ENCODE data around the gene FDX1.

FDX1 gene

DNA sequence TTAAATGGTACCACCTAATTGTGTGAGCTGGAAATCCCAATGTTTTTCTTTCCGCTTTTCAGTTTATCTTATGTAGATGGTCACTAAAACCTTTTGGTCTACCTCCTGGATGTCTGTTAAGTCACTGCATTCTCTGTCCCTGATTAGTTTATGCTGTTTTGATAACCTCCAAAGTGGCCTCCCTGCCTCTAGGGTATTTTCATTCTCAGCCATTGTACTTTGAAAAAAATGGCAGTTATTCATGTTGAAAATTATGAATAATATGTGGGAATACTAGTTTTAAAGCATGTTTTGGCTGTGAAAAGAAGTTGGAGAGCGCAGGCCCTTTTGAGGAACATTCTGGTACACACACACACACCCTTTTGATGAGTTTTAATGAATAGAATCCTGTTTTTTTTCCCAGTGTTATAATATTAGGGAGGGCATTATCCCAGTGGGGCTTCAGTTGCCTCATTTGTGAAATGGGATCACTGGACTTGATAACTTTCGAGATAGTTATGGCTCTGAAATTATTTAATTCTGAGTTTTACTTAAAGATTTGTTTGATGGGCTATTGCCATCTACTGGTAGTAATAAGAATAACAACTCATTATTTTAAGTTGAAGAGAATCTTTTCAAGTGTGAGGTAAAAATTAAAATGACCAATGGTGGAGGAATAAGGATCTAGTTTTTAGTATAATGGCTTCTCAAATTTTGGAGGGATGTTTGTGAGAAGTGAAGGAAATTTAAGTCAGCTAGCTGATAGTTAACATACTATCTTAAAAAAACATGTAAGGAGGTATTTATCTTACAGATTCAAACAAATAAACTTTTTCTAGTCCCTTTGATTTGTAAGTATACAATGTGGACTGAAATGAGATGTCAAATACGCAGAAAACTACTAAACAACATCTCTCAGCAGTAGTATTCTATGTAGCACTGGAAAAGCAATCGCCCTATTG is 3.9 kb downstream of the FDX1 start:
- Histone ChIP-seq H3K9me3 (ENCODE audit: control insufficient read depth, low read length) (no peaks in the 10 kb centered on the region), H3K9ac (ENCODE audit: low read length) (no peak overlapping the region), H3K27me3 (ENCODE audit: control insufficient read depth, insufficient read depth, low read length) (no peaks in the 10 kb centered on the region), H3K36me3 (ENCODE audit: control insufficient read depth, insufficient read depth, low read length) (no peaks in the 10 kb centered on the region), H3K4me1 (ENCODE audit: control insufficient read depth, insufficient read depth, low read length) (peaks cover 27% of the 10 kb centered on the region), H3K4me3 (ENCODE audit: low read length) (no peak overlapping the region)

- Histone ChIP-seq H3K27me3 (ENCODE audit: control insufficient read depth, insufficient read depth, low read length) (no peaks in the 10 kb centered on the region), H3K9me3 (ENCODE audit: control insufficient read depth, low read length) (no peaks in the 10 kb centered on the region), H3K36me3 (ENCODE audit: control insufficient read depth, insufficient read depth, low read length) (no peaks in the 10 kb centered on the region), H3K4me3 (ENCODE audit: low read length) (no peak overlapping the region), H3K4me1 (ENCODE audit: control insufficient read depth, insufficient read depth, low read length) (peaks cover 27% of the 10 kb centered on the region), H3K9ac (ENCODE audit: low read length) (no peak overlapping the region)
Observed at GRCh38 chr11:110434952-110435779, 5.4 kb downstream of the FDX1 start.

GRCh38 chr11:110435780-110436717 is 6.3 kb downstream of the FDX1 start:
- Histone ChIP-seq H3K4me3 (ENCODE audit: low read length) (no peak overlapping the region), H3K4me1 (ENCODE audit: control insufficient read depth, insufficient read depth, low read length) (peaks cover 21% of the 10 kb centered on the region), H3K36me3 (ENCODE audit: control insufficient read depth, insufficient read depth, low read length) (no peaks in the 10 kb centered on the region), H3K27me3 (ENCODE audit: control insufficient read depth, insufficient read depth, low read length) (no peaks in the 10 kb centered on the region), H3K9me3 (ENCODE audit: control insufficient read depth, low read length) (no peaks in the 10 kb centered on the region), H3K9ac (ENCODE audit: low read length) (no peak overlapping the region)

DNA sequence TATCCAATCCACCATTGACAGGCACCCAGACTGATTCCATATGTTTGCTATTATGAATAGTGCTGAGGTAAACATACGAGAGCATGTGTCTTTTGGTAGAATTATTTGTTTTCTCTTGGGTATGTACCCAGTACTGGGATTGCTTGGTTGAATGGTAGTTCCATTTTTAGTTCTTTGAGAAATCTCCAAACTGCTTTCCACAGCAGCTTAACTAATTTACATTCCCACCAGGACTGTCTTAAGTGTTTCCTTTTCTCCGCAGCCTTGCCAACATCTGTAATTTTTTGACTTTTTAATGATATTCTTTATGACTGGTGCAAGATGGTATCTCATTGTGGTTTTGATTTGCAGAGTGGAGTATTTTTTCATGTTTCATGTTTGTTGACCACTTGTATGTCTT is 8.3 kb downstream of the FDX1 start:
- Histone ChIP-seq H3K4me1 (ENCODE audit: control insufficient read depth, insufficient read depth, low read length) (peaks cover 7% of the 10 kb centered on the region), H3K9ac (ENCODE audit: low read length) (no peak overlapping the region)

GRCh38 chr11:110445437-110445836 is 15.7 kb downstream of the FDX1 start:
- no peak overlapping the region for H3K9ac ChIP-seq (ENCODE audit: low read length)

More for the DNA sequence above, 8.3 kb downstream of the FDX1 start:
- no peaks in the 10 kb centered on the region for H3K27me3 ChIP-seq (ENCODE audit: control insufficient read depth, insufficient read depth, low read length)
- no peaks in the 10 kb centered on the region for H3K9me3 ChIP-seq (ENCODE audit: control insufficient read depth, low read length)
- no peaks in the 10 kb centered on the region for H3K36me3 ChIP-seq (ENCODE audit: control insufficient read depth, insufficient read depth, low read length)
- H3K4me3 ChIP-seq (ENCODE audit: low read length), result no peak overlapping the region

GRCh38 chr11:110446061-110446460 is 16.3 kb downstream of the FDX1 start:
- no peaks in the 10 kb centered on the region for H3K9me3 ChIP-seq (ENCODE audit: control insufficient read depth, low read length)
- H3K4me3 ChIP-seq (ENCODE audit: low read length), result no peak overlapping the region
- H3K4me1 ChIP-seq (ENCODE audit: control insufficient read depth, insufficient read depth, low read length), result no peaks in the 10 kb centered on the region
- H3K27me3 ChIP-seq (ENCODE audit: control insufficient read depth, insufficient read depth, low read length), result no peaks in the 10 kb centered on the region
- H3K36me3 ChIP-seq (ENCODE audit: control insufficient read depth, insufficient read depth, low read length), result no peaks in the 10 kb centered on the region
- no peak overlapping the region for H3K9ac ChIP-seq (ENCODE audit: low read length)

More at GRCh38 chr11:110445437-110445836, 15.7 kb downstream of the FDX1 start:
- H3K4me3 ChIP-seq (ENCODE audit: low read length), result no peak overlapping the region
- no peaks in the 10 kb centered on the region for H3K36me3 ChIP-seq (ENCODE audit: control insufficient read depth, insufficient read depth, low read length)
- no peaks in the 10 kb centered on the region for H3K9me3 ChIP-seq (ENCODE audit: control insufficient read depth, low read length)
- H3K27me3 ChIP-seq (ENCODE audit: control insufficient read depth, insufficient read depth, low read length), result no peaks in the 10 kb centered on the region
- no peaks in the 10 kb centered on the region for H3K4me1 ChIP-seq (ENCODE audit: control insufficient read depth, insufficient read depth, low read length)

- no peaks in the 10 kb centered on the region for H3K36me3 ChIP-seq (ENCODE audit: control insufficient read depth, insufficient read depth, low read length)
- no peaks in the 10 kb centered on the region for H3K27me3 ChIP-seq (ENCODE audit: control insufficient read depth, insufficient read depth, low read length)
- no peak overlapping the region for H3K4me3 ChIP-seq (ENCODE audit: low read length)
- H3K9me3 ChIP-seq (ENCODE audit: control insufficient read depth, low read length), result no peaks in the 10 kb centered on the region
- no peaks in the 10 kb centered on the region for H3K4me1 ChIP-seq (ENCODE audit: control insufficient read depth, insufficient read depth, low read length)
- H3K9ac ChIP-seq (ENCODE audit: low read length), result no peak overlapping the region
Observed at GRCh38 chr11:110446594-110446993, 16.8 kb downstream of the FDX1 start.

DNA sequence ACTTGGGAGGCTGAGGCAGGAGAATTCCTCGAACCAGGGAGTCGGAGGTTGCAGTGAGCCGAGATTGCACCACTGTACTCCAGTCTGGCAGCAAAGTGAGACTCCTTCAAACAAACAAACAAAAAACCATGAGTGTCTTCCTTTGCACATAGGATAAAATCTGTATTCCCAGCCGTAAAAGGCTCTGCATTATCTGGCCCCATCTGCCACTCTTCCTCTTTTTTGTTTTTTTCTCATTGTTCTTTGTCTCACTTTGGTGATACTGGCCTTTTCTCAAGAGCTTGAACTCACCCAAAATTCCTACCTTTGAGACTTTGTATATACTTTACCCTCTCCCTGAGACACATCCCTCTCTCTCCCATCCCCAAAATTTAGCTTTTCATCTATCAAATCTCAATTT is 17.6 kb downstream of the FDX1 start:
- Histone ChIP-seq H3K9me3 (ENCODE audit: control insufficient read depth, low read length) (no peaks in the 10 kb centered on the region), H3K4me3 (ENCODE audit: low read length) (no peak overlapping the region), H3K4me1 (ENCODE audit: control insufficient read depth, insufficient read depth, low read length) (no peaks in the 10 kb centered on the region), H3K36me3 (ENCODE audit: control insufficient read depth, insufficient read depth, low read length) (no peaks in the 10 kb centered on the region), H3K27me3 (ENCODE audit: control insufficient read depth, insufficient read depth, low read length) (no peaks in the 10 kb centered on the region), H3K9ac (ENCODE audit: low read length) (no peak overlapping the region)

- no peak overlapping the region for H3K4me3 ChIP-seq (ENCODE audit: low read length)
- no peaks in the 10 kb centered on the region for H3K36me3 ChIP-seq (ENCODE audit: control insufficient read depth, insufficient read depth, low read length)
- H3K9me3 ChIP-seq (ENCODE audit: control insufficient read depth, low read length), result no peaks in the 10 kb centered on the region
- no peaks in the 10 kb centered on the region for H3K27me3 ChIP-seq (ENCODE audit: control insufficient read depth, insufficient read depth, low read length)
- no peak overlapping the region for H3K9ac ChIP-seq (ENCODE audit: low read length)
- H3K4me1 ChIP-seq (ENCODE audit: control insufficient read depth, insufficient read depth, low read length), result no peaks in the 10 kb centered on the region
Observed at GRCh38 chr11:110447897-110448745, 18.4 kb downstream of the FDX1 start.

DNA sequence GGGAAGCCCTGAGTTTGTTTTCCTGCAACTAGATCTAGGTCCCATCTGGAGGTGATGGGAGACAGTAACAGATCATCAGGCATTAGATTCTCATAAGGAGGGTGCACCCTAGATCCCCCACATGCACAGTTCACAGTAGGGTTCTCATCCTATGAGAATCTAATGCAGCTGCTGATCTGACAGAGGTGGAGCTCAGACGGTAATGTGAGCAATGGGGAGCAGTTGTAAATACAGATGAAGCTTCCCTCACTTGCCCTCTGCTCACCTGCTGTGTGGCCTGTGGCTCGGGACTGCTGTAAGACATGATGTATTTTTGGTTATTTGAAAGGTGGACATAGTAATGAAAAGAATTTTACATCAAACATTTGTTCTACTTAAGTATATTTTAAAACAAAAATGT is 20.5 kb downstream of the FDX1 start:
- H3K4me1 ChIP-seq (ENCODE audit: control insufficient read depth, insufficient read depth, low read length), result no peaks in the 10 kb centered on the region
- H3K9ac ChIP-seq (ENCODE audit: low read length), result no peak overlapping the region
- no peaks in the 10 kb centered on the region for H3K27me3 ChIP-seq (ENCODE audit: control insufficient read depth, insufficient read depth, low read length)
- H3K9me3 ChIP-seq (ENCODE audit: control insufficient read depth, low read length), result no peaks in the 10 kb centered on the region
- no peak overlapping the region for H3K4me3 ChIP-seq (ENCODE audit: low read length)
- no peaks in the 10 kb centered on the region for H3K36me3 ChIP-seq (ENCODE audit: control insufficient read depth, insufficient read depth, low read length)

DNA sequence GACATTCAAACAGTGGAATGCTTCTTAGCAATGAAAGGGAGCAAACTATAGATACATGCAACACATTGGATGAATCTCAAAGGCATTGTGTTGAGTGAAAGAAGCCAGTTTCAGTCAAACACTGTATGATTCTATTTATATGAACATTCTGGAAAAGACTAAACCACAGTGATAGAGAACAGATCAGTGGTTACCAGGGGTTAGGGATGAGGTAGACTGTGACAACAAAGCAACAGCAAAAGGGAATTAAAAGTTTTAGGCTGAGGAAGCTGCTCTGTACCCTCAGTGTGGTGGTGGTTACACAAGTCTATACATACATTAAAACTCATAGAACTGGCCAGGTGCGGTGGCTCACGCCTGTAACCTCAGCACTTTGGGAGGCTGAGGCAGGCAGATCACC is 23.0 kb downstream of the FDX1 start:
- H3K27me3 ChIP-seq (ENCODE audit: control insufficient read depth, insufficient read depth, low read length), result no peaks in the 10 kb centered on the region
- H3K9ac ChIP-seq (ENCODE audit: low read length), result no peak overlapping the region
- H3K9me3 ChIP-seq (ENCODE audit: control insufficient read depth, low read length), result no peaks in the 10 kb centered on the region
- H3K4me1 ChIP-seq (ENCODE audit: control insufficient read depth, insufficient read depth, low read length), result no peaks in the 10 kb centered on the region
- no peaks in the 10 kb centered on the region for H3K36me3 ChIP-seq (ENCODE audit: control insufficient read depth, insufficient read depth, low read length)
- no peak overlapping the region for H3K4me3 ChIP-seq (ENCODE audit: low read length)
